ENCODE data around the gene TPSG1.
"Not testable (repeated sequence)": the region's sequence is repeated elsewhere in the genome, so short reads cannot be mapped to it uniquely, and the experiment has no call there.

- TF ChIP-seq EZH2 (IDR thresholded peaks at IDR 0.05; ENCODE audit: insufficient read depth, poor library complexity, severe bottlenecking); EZH2phosphoT487 (IDR thresholded peaks at IDR 0.05; ENCODE audit: insufficient read depth, low read depth): not testable (repeated sequence)
Measured at GRCh38 chr16:1230471-1231212, 5.6 kb upstream of the TPSG1 start.

All from GM23248 (cell line).